OCI-LY3 (cell line): Measurements from ENCODE around the gene NOSIP.

Experiments
- H2AFZ ChIP-seq: fragments of 200-600, 300-600 bp; shearing (Covaris generic); 2 replicates; pipeline ENCODE4 v1.6.0; 2014; ENCODE audit warnings: antibody characterized with exemption, low read depth, low read length
- H3K27ac ChIP-seq: fragments of 200-600, 300-600 bp; sonication (generic); 2 replicates; pipeline ENCODE4 v1.5.1; 2014; ENCODE audit warnings: mild to moderate bottlenecking, low read length, moderate library complexity, mixed read lengths
- H3K27me3 ChIP-seq: fragments of 200-600, 300-600 bp; sonication (generic); 2 replicates; pipeline ENCODE4 v1.6.1; 2014; ENCODE audit warnings: low read depth, low read length, mixed read lengths
- H3K36me3 ChIP-seq: fragments of 200-600, 300-600 bp; sonication (generic); replicated peaks from 2 replicates; pipeline ENCODE3; 2014; ENCODE audit warnings: low read depth, low read length, mixed read lengths
- H3K4me1 ChIP-seq: fragments of 300-600, 200-600 bp; sonication (generic); 2 replicates; pipeline ENCODE4 v1.6.1; 2014; ENCODE audit warnings: low read length, mixed read lengths
- H3K4me2 ChIP-seq: fragments of 200-600, 300-600 bp; sonication (generic); 2 replicates; pipeline ENCODE4 v1.6.1; 2014; ENCODE audit warnings: low read length, mixed read lengths
- H3K4me3 ChIP-seq: fragments of 300-600, 200-600 bp; sonication (generic); 2 replicates; pipeline ENCODE4 v1.5.1; 2014; ENCODE audit warnings: antibody characterized with exemption, mild to moderate bottlenecking, low read length, moderate library complexity
- H3K79me2 ChIP-seq: fragments of 300-600, 200-600 bp; shearing (Covaris generic); 2 replicates; pipeline ENCODE4 v1.6.1; 2014; ENCODE audit warnings: mild to moderate bottlenecking, low read length, mixed read lengths
- H3K9ac ChIP-seq: fragments of 300-600, 200-600 bp; shearing (Covaris generic); 2 replicates; pipeline ENCODE4 v1.6.0; 2014; ENCODE audit warnings: mild to moderate bottlenecking, low read length, moderate library complexity
- H3K9me3 ChIP-seq: fragments of 200-600, 300-600 bp; shearing (Covaris generic); 2 replicates; pipeline ENCODE4 v1.6.1; 2014; ENCODE audit warnings: low read length, mixed read lengths; ENCODE audit not compliant: insufficient read depth
- H4K20me1 ChIP-seq: fragments of 200-600, 300-600 bp; sonication (generic); 2 replicates; pipeline ENCODE4 v1.6.1; 2016; ENCODE audit warnings: low read length, mixed read lengths; ENCODE audit not compliant: insufficient read depth
- EZH2phosphoT487 ChIP-seq: fragments of 200-600 bp; shearing (Covaris generic); IDR thresholded peaks from 2 replicates; pipeline ENCODE4 v1.6.1; 2018; ENCODE audit warnings: antibody characterized with exemption, mixed run types, low read depth
- TF ChIP-seq, protein P1 (sequence below): fragments of 200-600, 300-600 bp; sonication (generic); IDR thresholded peaks from 2 replicates; pipeline ENCODE4 v1.5.1; 2014; ENCODE audit warnings: antibody characterized with exemption, low read length, low read depth

NOSIP gene

DNA sequence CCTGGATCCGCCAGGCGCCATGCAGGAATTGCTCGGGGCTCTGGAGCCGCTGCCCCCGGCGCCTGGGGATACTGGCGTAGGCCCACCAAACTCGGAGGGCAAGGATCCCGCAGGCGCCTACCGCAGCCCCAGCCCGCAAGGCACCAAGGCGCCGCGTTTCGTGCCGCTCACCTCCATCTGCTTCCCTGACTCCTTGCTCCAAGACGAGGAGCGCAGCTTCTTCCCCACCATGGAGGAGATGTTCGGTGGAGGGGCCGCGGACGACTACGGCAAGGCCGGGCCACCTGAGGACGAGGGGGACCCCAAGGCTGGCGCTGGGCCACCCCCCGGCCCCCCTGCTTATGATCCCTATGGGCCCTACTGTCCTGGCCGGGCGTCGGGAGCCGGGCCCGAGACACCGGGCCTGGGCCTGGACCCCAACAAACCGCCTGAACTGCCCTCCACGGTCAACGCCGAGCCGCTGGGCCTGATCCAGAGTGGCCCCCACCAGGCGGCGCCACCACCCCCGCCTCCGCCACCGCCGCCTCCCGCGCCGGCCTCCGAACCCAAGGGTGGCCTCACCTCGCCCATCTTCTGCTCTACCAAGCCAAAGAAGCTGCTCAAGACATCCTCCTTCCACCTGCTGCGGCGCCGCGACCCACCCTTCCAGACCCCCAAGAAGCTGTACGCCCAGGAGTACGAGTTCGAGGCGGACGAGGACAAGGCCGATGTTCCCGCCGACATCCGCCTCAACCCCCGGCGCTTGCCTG lies 16.8 kb upstream of the NOSIP start:
- TF ChIP-seq, protein P1, sequence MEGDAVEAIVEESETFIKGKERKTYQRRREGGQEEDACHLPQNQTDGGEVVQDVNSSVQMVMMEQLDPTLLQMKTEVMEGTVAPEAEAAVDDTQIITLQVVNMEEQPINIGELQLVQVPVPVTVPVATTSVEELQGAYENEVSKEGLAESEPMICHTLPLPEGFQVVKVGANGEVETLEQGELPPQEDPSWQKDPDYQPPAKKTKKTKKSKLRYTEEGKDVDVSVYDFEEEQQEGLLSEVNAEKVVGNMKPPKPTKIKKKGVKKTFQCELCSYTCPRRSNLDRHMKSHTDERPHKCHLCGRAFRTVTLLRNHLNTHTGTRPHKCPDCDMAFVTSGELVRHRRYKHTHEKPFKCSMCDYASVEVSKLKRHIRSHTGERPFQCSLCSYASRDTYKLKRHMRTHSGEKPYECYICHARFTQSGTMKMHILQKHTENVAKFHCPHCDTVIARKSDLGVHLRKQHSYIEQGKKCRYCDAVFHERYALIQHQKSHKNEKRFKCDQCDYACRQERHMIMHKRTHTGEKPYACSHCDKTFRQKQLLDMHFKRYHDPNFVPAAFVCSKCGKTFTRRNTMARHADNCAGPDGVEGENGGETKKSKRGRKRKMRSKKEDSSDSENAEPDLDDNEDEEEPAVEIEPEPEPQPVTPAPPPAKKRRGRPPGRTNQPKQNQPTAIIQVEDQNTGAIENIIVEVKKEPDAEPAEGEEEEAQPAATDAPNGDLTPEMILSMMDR = no peak
- no peak for TF ChIP-seq EZH2phosphoT487
- Histone ChIP-seq H2AFZ (no peak overlapping the region), H3K27me3 (no peaks in the 10 kb centered on the region), H3K4me2 (no peak overlapping the region), H3K9ac (no peak overlapping the region), H3K36me3 (peaks cover 54% of the 10 kb centered on the region), H3K4me3 (no peak overlapping the region), H3K27ac (no peak overlapping the region), H4K20me1 (peaks cover 22% of the 10 kb centered on the region), H3K79me2 (peaks cover 43% of the 10 kb centered on the region), H3K4me1 (peaks cover 6% of the 10 kb centered on the region), H3K9me3 (no peaks in the 10 kb centered on the region)

DNA sequence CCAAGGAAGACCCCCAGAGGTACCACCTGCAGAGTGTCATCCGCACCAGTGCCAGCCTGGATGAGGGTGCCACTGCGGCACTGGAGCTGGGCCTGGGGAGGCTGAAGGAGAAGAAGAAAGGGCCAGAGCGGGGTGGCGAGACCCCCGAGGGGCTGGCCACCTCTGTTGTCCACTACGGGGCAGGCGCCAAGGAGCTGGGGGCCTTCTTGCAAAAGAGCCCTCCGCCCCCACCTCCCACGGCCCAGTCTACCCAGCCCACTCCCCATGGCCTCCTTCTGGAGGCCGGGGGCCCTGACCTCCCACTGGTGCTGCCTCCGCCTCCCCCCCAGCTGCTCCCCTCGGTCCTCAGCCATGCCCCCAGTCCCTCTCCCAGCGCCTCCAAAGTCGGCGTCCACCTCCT lies 16.1 kb upstream of the NOSIP start:
- Histone ChIP-seq H3K36me3 (peaks cover 50% of the 10 kb centered on the region), H3K27ac (no peak overlapping the region), H3K9me3 (no peaks in the 10 kb centered on the region), H3K4me3 (no peak overlapping the region), H3K79me2 (peaks cover 46% of the 10 kb centered on the region), H3K9ac (no peak overlapping the region), H4K20me1 (peaks cover 18% of the 10 kb centered on the region), H2AFZ (no peak overlapping the region), H3K27me3 (no peaks in the 10 kb centered on the region), H3K4me1 (peaks cover 6% of the 10 kb centered on the region), H3K4me2 (no peak overlapping the region)
- TF ChIP-seq, protein P1 = no peak
- TF ChIP-seq EZH2phosphoT487 = no peak

DNA sequence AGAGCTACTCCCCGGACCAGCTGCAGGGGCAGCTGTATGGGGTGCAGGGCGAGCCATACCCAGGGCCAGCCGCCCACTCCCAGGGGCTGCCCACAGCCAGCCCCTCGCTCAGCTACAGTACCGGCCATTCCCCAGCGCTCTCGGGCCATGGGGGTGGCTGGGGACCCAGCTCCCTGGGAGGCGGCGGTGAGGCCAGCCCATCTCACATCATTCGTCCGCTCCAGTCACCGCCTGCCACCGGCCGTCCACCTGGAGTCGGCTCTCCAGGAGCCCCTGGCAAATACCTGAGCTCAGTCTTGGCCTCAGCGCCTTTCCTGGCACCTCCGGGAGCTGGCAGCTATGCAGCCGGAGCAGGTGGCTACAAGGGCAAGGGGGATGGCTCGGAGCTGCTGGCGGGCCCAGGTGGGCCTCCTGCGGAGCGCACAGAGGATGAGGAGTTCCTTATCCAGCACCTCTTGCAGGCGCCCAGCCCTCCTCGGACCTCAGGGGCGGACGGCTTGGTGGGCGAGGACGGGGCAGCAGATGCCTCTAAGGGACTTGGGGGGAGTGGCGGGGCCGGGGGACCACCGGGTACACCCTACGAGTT lies 15.6 kb upstream of the NOSIP start:
- Histone ChIP-seq H3K79me2 (peaks cover 43% of the 10 kb centered on the region), H3K4me3 (no peak overlapping the region), H2AFZ (no peak overlapping the region), H3K4me2 (no peak overlapping the region), H3K9ac (no peak overlapping the region), H3K9me3 (no peaks in the 10 kb centered on the region), H3K27me3 (no peaks in the 10 kb centered on the region), H3K4me1 (peaks cover 6% of the 10 kb centered on the region), H3K36me3 (peaks cover 48% of the 10 kb centered on the region), H3K27ac (no peak overlapping the region), H4K20me1 (peaks cover 16% of the 10 kb centered on the region)
- TF ChIP-seq, protein P1 = no peak

DNA sequence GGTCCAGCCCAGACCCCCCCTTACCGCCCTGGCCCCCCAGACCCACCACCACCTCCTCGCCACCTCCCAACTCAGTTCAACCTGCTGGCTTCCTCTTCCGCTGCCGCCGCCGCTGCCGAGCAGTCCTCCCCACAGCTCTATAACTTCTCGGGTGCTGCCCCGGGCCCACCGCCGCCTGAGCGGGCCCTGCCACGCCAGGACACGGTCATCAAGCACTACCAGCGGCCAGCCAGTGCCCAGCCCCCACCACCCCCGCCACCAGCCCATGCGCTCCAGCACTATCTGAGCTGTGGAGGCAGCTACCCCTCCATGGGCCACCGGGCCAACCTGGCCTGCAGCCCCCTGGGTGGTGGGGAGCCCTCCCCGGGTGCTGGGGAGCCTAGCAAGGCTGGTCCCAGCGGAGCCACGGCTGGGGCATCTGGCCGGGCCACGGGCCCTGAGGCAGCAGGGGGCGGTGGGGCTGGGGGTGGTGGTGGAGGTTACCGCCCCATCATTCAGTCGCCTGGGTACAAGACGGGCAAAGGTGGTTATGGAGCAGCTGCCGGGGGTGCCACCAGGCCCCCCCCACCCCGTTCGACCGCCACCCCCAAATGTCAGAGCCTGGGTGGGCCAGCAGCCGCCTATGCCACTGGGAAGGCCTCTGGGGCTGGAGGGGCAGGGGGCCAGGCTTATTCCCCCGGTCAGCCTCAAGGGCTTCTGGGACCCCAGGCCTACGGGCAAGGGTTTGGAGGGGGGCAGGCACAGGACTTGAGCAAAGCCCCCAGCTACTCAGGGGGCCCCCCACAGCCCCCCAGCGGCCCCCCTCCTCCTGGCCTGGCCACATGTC lies 14.8 kb upstream of the NOSIP start:
- Histone ChIP-seq H4K20me1 (peaks cover 16% of the 10 kb centered on the region), H3K4me2 (no peak overlapping the region), H3K4me1 (peaks cover 6% of the 10 kb centered on the region), H3K9ac (no peak overlapping the region), H3K4me3 (no peak overlapping the region), H3K9me3 (no peaks in the 10 kb centered on the region), H3K79me2 (peaks cover 48% of the 10 kb centered on the region), H3K27me3 (no peaks in the 10 kb centered on the region), H2AFZ (no peak overlapping the region), H3K36me3 (peaks cover 45% of the 10 kb centered on the region), H3K27ac (no peak overlapping the region)
- TF ChIP-seq, protein P1 = no peak
- TF ChIP-seq EZH2phosphoT487 = no peak
